Erythroblast (primary cell): ENCODE results near the gene SECISBP2L.

Source experiments
- GATA1 ChIP-seq: IDR thresholded peaks from 2 replicates; pipeline ENCODE4 v1.6.1; 2011; ENCODE audit warnings: low read depth, mild to moderate bottlenecking, control low read depth, low read length, moderate library complexity
- POLR2A ChIP-seq: IDR thresholded peaks from 2 replicates; pipeline ENCODE4 v1.6.1; 2011; ENCODE audit warnings: mild to moderate bottlenecking, low read length

DNA sequence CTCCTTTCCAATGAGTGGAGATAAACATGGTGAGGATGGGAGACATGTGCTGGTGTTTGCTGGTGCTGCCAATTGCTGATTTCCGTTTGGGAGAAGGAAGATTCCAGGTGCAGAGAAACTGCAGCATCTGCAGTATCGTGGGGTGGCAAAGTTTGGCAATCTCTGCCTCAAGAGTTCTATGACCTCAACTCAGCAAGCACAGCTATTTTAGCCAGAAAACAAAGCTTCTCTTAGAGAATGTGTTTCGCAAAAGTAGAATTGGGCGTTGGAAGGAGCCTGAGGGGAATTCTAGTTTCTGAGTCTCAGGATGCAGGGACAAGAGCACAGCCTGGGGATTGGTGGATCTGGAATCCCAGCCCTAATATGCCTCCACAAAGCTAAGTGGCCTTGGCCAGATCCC, 64.3 kb downstream of the SECISBP2L start:
- TF ChIP-seq POLR2A: no peak
- no peak for TF ChIP-seq GATA1
